K562 (cell line): Measurements from ENCODE around the gene OST4.

Experiments
- ATF3 ChIP-seq, 2 experiments: fragments of 450-650 bp in 1 of 2; sonication (generic) in 1 of 2; formaldehyde crosslinking in 1 of 2; IDR thresholded peaks in 1 of 2; conservative IDR thresholded peaks in 1 of 2; 2 replicates each; pipeline versions ENCODE4 v1.6.1 to v1.8.1; 2016 to 2023; ENCODE audit warnings: mild to moderate bottlenecking in 2 of 2, moderate library complexity in 2 of 2, inconsistent platforms in 1 of 2, missing genetic modification reagents in 1 of 2
- CHD1 ChIP-seq: fragments of 200-600 bp; sonication (generic); IDR thresholded peaks from one replicate; pipeline ENCODE4 v1.6.1; 2012; ENCODE audit warnings: mild to moderate bottlenecking, moderate library complexity, low read length, inconsistent platforms
- NFYB ChIP-seq: IDR thresholded peaks from 2 replicates; pipeline ENCODE4 v1.6.1; 2011; ENCODE audit warnings: mild to moderate bottlenecking, moderate library complexity; ENCODE audit not compliant: insufficient read length; ENCODE audit errors: extremely low read depth
- SP2 ChIP-seq: IDR thresholded peaks from 2 replicates; pipeline ENCODE4 v1.6.1; 2011; ENCODE audit warnings: mild to moderate bottlenecking, low read depth, low read length, moderate library complexity; ENCODE audit not compliant: poor library complexity, severe bottlenecking; ENCODE audit errors: extremely low read depth

- no peak for TF ChIP-seq CHD1
- TF ChIP-seq SP2, result no peak
- no peak for TF ChIP-seq ATF3 (IDR thresholded peaks at IDR 0.05)
- no peak for TF ChIP-seq ATF3 (CRISPR knock-in tag; conservative IDR thresholded peaks at IDR 0.05)
- no peak for TF ChIP-seq NFYB
Observed at GRCh38 chr2:27069961-27070618, 1.4 kb downstream of the OST4 start.
